ENCODE data around the gene DNAJA3.

DNA sequence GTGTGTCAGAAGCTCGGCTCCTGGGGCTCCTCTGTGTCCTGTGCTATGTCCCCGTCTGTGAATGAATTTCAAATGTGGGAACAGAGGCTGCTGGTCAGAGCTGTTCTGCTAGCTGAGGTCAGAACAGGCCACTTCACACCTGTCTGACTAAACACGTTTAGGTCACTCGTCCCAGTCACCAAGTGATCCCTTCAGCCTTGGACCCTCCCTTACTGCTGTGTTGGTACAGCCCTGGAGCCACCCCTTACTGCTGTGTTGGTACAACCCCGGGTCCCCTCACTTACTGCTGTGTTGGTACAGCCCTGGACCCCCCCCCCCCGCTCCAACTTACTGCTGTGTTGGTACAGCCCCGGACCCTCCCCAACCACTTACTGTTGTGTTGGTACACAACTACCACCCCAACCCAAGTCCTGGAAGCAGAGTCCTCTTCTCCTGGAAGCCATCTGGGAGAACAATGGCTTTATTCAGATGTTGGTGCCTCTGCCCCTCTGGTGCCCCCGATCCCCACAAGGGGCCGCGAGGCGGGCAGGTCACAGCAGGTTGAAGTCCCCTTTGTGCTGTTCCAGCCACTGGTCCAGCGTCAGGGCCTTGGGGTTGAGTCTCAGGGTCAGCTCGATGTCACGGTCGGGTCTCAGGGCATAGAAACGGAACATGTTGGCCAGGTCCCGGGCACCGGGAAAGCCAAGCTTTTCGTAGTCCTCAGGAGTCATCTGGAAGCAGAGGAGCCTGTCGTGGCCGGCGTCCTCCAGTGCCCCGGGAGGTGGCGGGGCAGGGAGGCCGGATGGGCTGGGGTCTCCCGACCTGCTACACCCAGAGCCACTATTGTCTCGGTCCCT lies 35.8 kb downstream of the DNAJA3 start:
- TF ChIP-seq EZH2 (IDR thresholded peaks at IDR 0.05; ENCODE audit: insufficient read depth, poor library complexity, severe bottlenecking) (no peak), EZH2phosphoT487 (IDR thresholded peaks at IDR 0.05; ENCODE audit: insufficient read depth, low read depth) (no peak)
